Measurements from ENCODE around the gene DPP6. TPM values are rescaled to one million over a fixed set of nuclear protein-coding genes. Genes with fewer than 3 reads are reported as not detected.

The DPP6 gene
- total and polyA plus RNA-seq, 2 of the 8 experiments (the other 6 are each of a cell fraction or from before 2014, with no cell fraction given) = 4.7 to 6.8 TPM

DNA sequence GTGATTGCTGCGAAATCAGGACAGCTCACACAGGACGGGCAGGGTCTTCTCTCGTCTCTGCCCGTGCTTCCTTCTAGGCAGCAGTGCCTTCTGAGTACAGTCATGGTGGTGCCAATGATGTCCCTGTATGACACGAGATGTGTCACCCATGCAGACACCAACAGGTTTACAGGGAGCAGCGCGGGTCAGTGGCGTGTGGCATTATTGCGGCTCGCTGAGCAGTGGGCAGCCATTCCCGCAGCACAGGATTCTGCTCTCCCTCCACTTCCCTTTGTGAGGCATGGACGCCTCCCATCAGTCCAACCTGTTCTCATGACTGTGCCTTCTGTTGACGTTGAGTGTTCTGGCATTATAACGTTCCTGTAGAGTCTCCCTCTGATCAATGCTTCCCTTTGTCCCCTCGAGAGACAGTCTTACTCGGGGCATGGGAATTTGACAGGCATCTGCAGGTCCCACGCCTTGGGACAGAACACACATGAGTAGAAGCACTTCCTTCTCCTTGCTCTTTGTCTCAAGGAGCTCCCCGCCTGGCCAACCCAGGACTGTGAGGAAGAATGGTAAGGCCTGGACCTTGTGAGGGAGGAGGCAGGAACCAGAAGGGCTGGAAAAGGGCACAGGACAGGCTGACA is 731.2 kb downstream of the DPP6 start (continued):
- TF ChIP-seq YY1 (IDR thresholded peaks at IDR 0.05; ENCODE audit: low read depth, low read length) = no peak
- no peak for TF ChIP-seq BCL11A (IDR thresholded peaks at IDR 0.05; ENCODE audit: low read depth in 2 of 2, low read length in 2 of 2)
- TF ChIP-seq JUN (IDR thresholded peaks at IDR 0.05; ENCODE audit: low read depth, low read length) = no peak
- TF ChIP-seq RNF2 (IDR thresholded peaks at IDR 0.05; ENCODE audit: borderline replicate concordance, low read depth, low read length, missing control alignments, poor library complexity, severe bottlenecking) = no peak
- no peak for TF ChIP-seq CEBPB (IDR thresholded peaks at IDR 0.05; ENCODE audit: low read depth, low read length)
- TF ChIP-seq, protein P1, sequence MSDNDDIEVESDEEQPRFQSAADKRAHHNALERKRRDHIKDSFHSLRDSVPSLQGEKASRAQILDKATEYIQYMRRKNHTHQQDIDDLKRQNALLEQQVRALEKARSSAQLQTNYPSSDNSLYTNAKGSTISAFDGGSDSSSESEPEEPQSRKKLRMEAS (IDR thresholded peaks at IDR 0.05) = no peak
- no peak for TF ChIP-seq TBP (IDR thresholded peaks at IDR 0.05; ENCODE audit: low read depth, low read length)
- no peak for TF ChIP-seq GABPA (IDR thresholded peaks at IDR 0.05; ENCODE audit: borderline replicate concordance, insufficient read depth, low read length)
- TF ChIP-seq JUND (IDR thresholded peaks at IDR 0.05; ENCODE audit: low read length) = no peak
- no peak for TF ChIP-seq CTBP2 (IDR thresholded peaks at IDR 0.05; ENCODE audit: borderline replicate concordance, insufficient read depth, insufficient read length, low read length)
- no peak for TF ChIP-seq SP4 (IDR thresholded peaks at IDR 0.05; ENCODE audit: low read length)
